Liver (tissue), 9 donors: ENCODE results near the gene P4HB. TPM values are rescaled to one million over a fixed set of nuclear protein-coding genes. Genes with fewer than 3 reads are reported as not detected.

ENCODE experiments used
- DNase-seq: peaks from one replicate; pipeline ENCODE4 v3.0.0-alpha.2; 2017; ENCODE audit warnings: low spot score
- H3K27ac ChIP-seq, 2 donors: one replicate each; pipeline ENCODE4 v1.7.0; 2013; ENCODE audit warnings: inconsistent platforms in 2 of 2, low read length in 2 of 2, control low read depth in 1 of 2, low read depth in 1 of 2, mild to moderate bottlenecking in 1 of 2
- H3K27me3 ChIP-seq, 4 donors: one replicate each; pipeline versions ENCODE4 v1.6.1 to v1.7.0; 2013; ENCODE audit warnings: low read length in 3 of 4, inconsistent platforms in 1 of 4, mild to moderate bottlenecking in 1 of 4, moderate library complexity in 1 of 4; ENCODE audit not compliant: control insufficient read depth in 4 of 4, insufficient read depth in 4 of 4
- H3K36me3 ChIP-seq, 4 donors: one replicate each; pipeline versions ENCODE4 v1.6.1 to v1.7.0; 2013; ENCODE audit warnings: low read length in 3 of 4, mild to moderate bottlenecking in 3 of 4, low read depth in 1 of 4, moderate library complexity in 1 of 4; ENCODE audit not compliant: control insufficient read depth in 4 of 4, insufficient read depth in 3 of 4
- H3K4me1 ChIP-seq, 4 donors: one replicate each; pipeline versions ENCODE4 v1.6.1 to v1.7.0; 2013; ENCODE audit warnings: low read length in 3 of 4, mild to moderate bottlenecking in 3 of 4, moderate library complexity in 1 of 4; ENCODE audit not compliant: control insufficient read depth in 4 of 4, insufficient read depth in 4 of 4
- H3K4me3 ChIP-seq, 3 donors: one replicate each; pipeline versions ENCODE4 v1.6.1 to v1.7.0; 2013; ENCODE audit warnings: low read length in 3 of 3, control low read depth in 1 of 3, low read depth in 1 of 3, mild to moderate bottlenecking in 1 of 3
- H3K9ac ChIP-seq, 2 donors: one replicate each; pipeline ENCODE4 v1.7.0; 2013; ENCODE audit warnings: low read length in 2 of 2, mild to moderate bottlenecking in 2 of 2, moderate library complexity in 2 of 2, control low read depth in 1 of 2, low read depth in 1 of 2
- H3K9me3 ChIP-seq, 4 donors: one replicate each; pipeline versions ENCODE4 v1.6.1 to v1.7.0; 2013; ENCODE audit warnings: low read length in 3 of 4; ENCODE audit not compliant: control insufficient read depth in 4 of 4
- EGR1 ChIP-seq, 2 donors: IDR thresholded peaks; 2 replicates each; pipeline ENCODE4 v1.6.1; 2016 to 2018; ENCODE audit warnings: antibody characterized with exemption in 2 of 2, low read depth in 2 of 2
- FOXA1 ChIP-seq: IDR thresholded peaks from 2 replicates; pipeline ENCODE4 v1.6.1; 2016; ENCODE audit warnings: antibody characterized with exemption
- FOXA2 ChIP-seq: IDR thresholded peaks from 2 replicates; pipeline ENCODE4 v1.6.1; 2016; ENCODE audit warnings: antibody characterized with exemption
- GABPA ChIP-seq, 2 donors: IDR thresholded peaks in 1 of 2; conservative IDR thresholded peaks in 1 of 2; 2 replicates each; pipeline ENCODE4 v1.6.1; 2016; ENCODE audit warnings: antibody characterized with exemption in 2 of 2, mild to moderate bottlenecking in 1 of 2, moderate library complexity in 1 of 2
- HNF4A ChIP-seq, 2 donors: conservative IDR thresholded peaks; 2 replicates each; pipeline ENCODE4 v1.6.1; 2016; ENCODE audit warnings: antibody characterized with exemption in 2 of 2, mild to moderate bottlenecking in 2 of 2
- HNF4G ChIP-seq: IDR thresholded peaks from 2 replicates; pipeline ENCODE4 v1.6.1; 2016; ENCODE audit warnings: antibody characterized with exemption
- JUND ChIP-seq, 2 donors: IDR thresholded peaks; 2 replicates each; pipeline ENCODE4 v1.6.1; 2016; ENCODE audit warnings: antibody characterized with exemption in 2 of 2
- NR2F2 ChIP-seq: IDR thresholded peaks from 2 replicates; pipeline ENCODE4 v1.6.1; 2016; ENCODE audit warnings: antibody characterized with exemption
- RAD21 ChIP-seq, 2 donors: IDR thresholded peaks; 2 replicates each; pipeline ENCODE4 v1.6.1; 2016; ENCODE audit warnings: antibody characterized with exemption in 2 of 2, mild to moderate bottlenecking in 2 of 2
- SP1 ChIP-seq: IDR thresholded peaks from 2 replicates; pipeline ENCODE4 v1.6.1; 2018; ENCODE audit warnings: antibody characterized with exemption, mild to moderate bottlenecking
- TAF1 ChIP-seq: conservative IDR thresholded peaks from 2 replicates; pipeline ENCODE4 v1.6.1; 2016; ENCODE audit warnings: antibody characterized with exemption, mild to moderate bottlenecking
- YY1 ChIP-seq: IDR thresholded peaks from 2 replicates; pipeline ENCODE4 v1.6.1; 2016; ENCODE audit warnings: antibody characterized with exemption, mild to moderate bottlenecking
- WGBS: extraction: QIAGEN DNeasy Blood & Tissue Kit; methylation state at CpG from one replicate; pipeline ENCODE4 v1.1.7; 2013; 5-methylcytosine and 5-hydroxymethylcytosine counted together
- polyA plus RNA-seq, 2 donors: library from polyadenylated mRNA; stranded (reverse) in 1 of 2; unstranded in 1 of 2; fragments of 200-250 nt in 1 of 2; fragments of >200 nt in 1 of 2; fragmentation: Nextera tagmentation in 1 of 2; extraction: Ambion mirVana in 1 of 2; gene quantifications; one replicate each; pipeline versions ENCODE4 v1.2.1 to v1.2.3, GENCODE V29; 2013 to 2015
- total RNA-seq, 2 donors: library from RNA; depleted of rRNA; stranded (reverse); fragments of >200 nt; gene quantifications; one replicate each; pipeline ENCODE4 v1.2.3, GENCODE V29; 2014
- TF ChIP-seq, protein P1 (sequence below): fragments of 150-350 bp; IDR thresholded peaks from 2 replicates; pipeline ENCODE4 v1.5.1; 2017; ENCODE audit warnings: improper control_type of control experiment, low read depth, low read length; ENCODE audit not compliant: missing input control
- TF ChIP-seq, protein P2 (sequence below): IDR thresholded peaks from 2 replicates; pipeline ENCODE4 v1.6.1; 2016; ENCODE audit warnings: antibody characterized with exemption
- TF ChIP-seq, protein P3 (sequence below): IDR thresholded peaks from 2 replicates; pipeline ENCODE4 v1.6.1; 2016; ENCODE audit warnings: antibody characterized with exemption
- TF ChIP-seq, protein P4 (sequence below): IDR thresholded peaks from 2 replicates; pipeline ENCODE4 v1.6.1; 2016; ENCODE audit warnings: antibody characterized with exemption
- TF ChIP-seq, protein P5 (sequence below): IDR thresholded peaks from 2 replicates; pipeline ENCODE4 v1.6.1; 2016; ENCODE audit warnings: antibody characterized with exemption, mild to moderate bottlenecking
- donor health status: healthy.
- donor health status: healthy.
- donor health status: healthy.
- donor health status: healthy.
- donor health status: healthy.

Gene P4HB
- total and polyA plus RNA-seq, 4 donors = 1,000 to 3,361 (median 1,576) TPM

DNA sequence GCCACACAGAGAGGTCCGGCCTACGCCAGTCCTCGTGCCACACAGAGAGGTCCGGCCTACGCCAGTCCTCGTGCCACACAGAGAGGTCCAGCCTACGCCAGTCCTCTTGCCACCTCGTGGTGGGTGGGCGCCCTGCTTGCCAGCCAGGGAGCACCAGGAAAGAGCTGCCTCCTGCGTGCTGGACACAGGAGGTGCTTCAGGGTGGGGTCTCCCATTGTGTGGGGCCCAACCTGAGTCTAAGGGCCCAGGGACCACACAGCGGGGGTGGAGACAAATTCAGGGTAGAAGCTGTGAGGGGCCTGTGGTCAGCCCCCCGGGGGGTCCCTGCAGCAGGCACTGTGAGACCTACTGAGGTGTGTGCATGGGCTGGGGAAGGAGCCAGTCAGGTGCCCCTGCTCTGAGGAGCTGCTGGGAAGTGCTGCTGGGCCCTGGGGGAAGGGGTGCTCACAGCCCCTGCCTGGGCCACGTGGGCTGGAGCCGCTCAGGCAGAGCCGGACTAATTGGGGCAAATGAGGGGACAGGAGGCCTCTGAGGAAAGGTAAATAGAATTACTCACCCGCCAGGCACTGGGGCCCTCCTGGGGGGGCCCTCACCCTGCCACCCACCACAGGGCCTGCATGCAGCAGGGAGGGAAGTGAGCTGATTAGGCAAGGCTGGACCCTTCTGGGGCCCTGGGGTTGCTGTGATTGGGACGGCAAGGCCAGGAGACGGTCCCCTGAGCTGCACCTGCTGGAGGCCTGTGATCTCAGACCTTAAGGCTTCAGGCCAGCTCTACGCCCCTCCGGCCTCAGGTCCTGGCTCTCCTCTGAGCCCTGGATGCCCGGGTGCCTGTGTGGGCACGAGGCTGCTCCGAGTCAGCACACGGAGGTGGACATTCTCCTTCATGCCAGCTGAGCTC, 45.3 kb downstream of the P4HB start:
- peaks cover 0 to under 1% (median 0%) of the 10 kb centered on the region in 4 donors for H3K4me1 ChIP-seq
- no peaks in the 10 kb centered on the region for H3K9me3 ChIP-seq
- H3K27ac ChIP-seq = peak overlapping the region; percentile 35 to 41
- no peak overlapping the region for H3K4me3 ChIP-seq
- no peak overlapping the region for H3K9ac ChIP-seq
- H3K36me3 ChIP-seq = peaks cover 0 to 15% (median 4%) of the 10 kb centered on the region in 4 donors
- no peak for DNase-seq
- no peaks in the 10 kb centered on the region for H3K27me3 ChIP-seq
- WGBS = 69% methylated on average over 23 of the region's 24 CpGs
- TF ChIP-seq HNF4A (conservative IDR thresholded peaks at IDR 0.05) (no peak), FOXA2 (no peak), YY1 (no peak), EGR1 (IDR thresholded peaks at IDR 0.05; ENCODE audit: low read depth in 2 of 2) (no peak), JUND (IDR thresholded peaks at IDR 0.05) (no peak), SP1 (no peak)
- TF ChIP-seq, protein P1, sequence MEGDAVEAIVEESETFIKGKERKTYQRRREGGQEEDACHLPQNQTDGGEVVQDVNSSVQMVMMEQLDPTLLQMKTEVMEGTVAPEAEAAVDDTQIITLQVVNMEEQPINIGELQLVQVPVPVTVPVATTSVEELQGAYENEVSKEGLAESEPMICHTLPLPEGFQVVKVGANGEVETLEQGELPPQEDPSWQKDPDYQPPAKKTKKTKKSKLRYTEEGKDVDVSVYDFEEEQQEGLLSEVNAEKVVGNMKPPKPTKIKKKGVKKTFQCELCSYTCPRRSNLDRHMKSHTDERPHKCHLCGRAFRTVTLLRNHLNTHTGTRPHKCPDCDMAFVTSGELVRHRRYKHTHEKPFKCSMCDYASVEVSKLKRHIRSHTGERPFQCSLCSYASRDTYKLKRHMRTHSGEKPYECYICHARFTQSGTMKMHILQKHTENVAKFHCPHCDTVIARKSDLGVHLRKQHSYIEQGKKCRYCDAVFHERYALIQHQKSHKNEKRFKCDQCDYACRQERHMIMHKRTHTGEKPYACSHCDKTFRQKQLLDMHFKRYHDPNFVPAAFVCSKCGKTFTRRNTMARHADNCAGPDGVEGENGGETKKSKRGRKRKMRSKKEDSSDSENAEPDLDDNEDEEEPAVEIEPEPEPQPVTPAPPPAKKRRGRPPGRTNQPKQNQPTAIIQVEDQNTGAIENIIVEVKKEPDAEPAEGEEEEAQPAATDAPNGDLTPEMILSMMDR = no peak
- TF ChIP-seq, protein P2, sequence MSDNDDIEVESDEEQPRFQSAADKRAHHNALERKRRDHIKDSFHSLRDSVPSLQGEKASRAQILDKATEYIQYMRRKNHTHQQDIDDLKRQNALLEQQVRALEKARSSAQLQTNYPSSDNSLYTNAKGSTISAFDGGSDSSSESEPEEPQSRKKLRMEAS = no peak

DNA sequence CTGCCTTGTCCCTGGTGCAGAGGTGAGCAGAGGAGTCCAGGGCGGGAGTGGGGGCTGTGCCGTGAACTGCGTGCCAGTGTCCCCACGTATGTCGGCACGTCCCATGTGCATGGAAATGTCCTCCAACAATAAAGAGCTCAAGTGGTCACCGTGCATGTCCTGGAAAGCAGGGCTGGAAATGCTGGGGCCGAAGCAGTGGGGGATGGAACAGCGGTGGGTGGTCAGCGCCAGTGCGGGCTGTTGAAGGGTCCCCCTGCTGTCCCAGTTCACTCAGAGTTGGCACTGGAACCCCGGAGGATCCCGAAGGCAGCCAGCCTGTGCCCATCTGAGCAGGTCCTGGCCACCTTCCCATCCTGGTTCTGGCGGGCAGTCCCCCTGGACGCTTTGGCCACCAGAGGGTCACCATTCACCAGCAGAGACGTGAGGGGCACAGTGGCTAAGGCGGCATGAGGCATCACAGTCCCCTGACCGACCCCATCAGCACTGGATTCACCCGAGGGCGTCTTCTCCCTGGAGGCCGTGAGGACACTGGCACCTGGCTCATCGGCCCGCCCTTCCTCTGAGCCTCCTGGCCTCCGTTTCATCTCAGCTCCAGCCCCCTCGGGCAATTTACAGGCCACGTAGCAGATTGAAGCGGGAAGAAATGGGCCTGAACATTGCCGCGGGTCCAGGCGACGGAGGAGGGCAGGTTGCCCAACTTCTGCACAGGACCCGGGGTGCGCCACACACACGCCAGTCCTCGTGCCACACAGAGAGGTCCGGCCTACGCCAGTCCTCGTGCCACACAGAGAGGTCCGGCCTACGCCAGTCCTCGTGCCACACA, 46.3 kb downstream of the P4HB start:
- no peaks in the 10 kb centered on the region for H3K9me3 ChIP-seq
- TF ChIP-seq NR2F2 = no peak
- TF ChIP-seq FOXA1 = no peak
- no peak for TF ChIP-seq GABPA (IDR thresholded peaks at IDR 0.05 in 1 of 2, conservative IDR thresholded peaks at IDR 0.05 in 1 of 2)
- TF ChIP-seq, protein P2 = no peak
- no peak for TF ChIP-seq JUND (IDR thresholded peaks at IDR 0.05)
- TF ChIP-seq, protein P1 = no peak
- no peak for TF ChIP-seq YY1
- TF ChIP-seq EGR1 (IDR thresholded peaks at IDR 0.05; ENCODE audit: low read depth in 2 of 2) = no peak
- TF ChIP-seq, protein P3, sequence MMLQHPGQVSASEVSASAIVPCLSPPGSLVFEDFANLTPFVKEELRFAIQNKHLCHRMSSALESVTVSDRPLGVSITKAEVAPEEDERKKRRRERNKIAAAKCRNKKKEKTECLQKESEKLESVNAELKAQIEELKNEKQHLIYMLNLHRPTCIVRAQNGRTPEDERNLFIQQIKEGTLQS = no peak
- TF ChIP-seq, protein P4, sequence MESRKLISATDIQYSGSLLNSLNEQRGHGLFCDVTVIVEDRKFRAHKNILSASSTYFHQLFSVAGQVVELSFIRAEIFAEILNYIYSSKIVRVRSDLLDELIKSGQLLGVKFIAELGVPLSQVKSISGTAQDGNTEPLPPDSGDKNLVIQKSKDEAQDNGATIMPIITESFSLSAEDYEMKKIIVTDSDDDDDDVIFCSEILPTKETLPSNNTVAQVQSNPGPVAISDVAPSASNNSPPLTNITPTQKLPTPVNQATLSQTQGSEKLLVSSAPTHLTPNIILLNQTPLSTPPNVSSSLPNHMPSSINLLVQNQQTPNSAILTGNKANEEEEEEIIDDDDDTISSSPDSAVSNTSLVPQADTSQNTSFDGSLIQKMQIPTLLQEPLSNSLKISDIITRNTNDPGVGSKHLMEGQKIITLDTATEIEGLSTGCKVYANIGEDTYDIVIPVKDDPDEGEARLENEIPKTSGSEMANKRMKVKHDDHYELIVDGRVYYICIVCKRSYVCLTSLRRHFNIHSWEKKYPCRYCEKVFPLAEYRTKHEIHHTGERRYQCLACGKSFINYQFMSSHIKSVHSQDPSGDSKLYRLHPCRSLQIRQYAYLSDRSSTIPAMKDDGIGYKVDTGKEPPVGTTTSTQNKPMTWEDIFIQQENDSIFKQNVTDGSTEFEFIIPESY = no peak
- no peak for TF ChIP-seq HNF4G
- TF ChIP-seq RAD21 (IDR thresholded peaks at IDR 0.05) = no peak
- TF ChIP-seq TAF1 = no peak
- TF ChIP-seq, protein P5, sequence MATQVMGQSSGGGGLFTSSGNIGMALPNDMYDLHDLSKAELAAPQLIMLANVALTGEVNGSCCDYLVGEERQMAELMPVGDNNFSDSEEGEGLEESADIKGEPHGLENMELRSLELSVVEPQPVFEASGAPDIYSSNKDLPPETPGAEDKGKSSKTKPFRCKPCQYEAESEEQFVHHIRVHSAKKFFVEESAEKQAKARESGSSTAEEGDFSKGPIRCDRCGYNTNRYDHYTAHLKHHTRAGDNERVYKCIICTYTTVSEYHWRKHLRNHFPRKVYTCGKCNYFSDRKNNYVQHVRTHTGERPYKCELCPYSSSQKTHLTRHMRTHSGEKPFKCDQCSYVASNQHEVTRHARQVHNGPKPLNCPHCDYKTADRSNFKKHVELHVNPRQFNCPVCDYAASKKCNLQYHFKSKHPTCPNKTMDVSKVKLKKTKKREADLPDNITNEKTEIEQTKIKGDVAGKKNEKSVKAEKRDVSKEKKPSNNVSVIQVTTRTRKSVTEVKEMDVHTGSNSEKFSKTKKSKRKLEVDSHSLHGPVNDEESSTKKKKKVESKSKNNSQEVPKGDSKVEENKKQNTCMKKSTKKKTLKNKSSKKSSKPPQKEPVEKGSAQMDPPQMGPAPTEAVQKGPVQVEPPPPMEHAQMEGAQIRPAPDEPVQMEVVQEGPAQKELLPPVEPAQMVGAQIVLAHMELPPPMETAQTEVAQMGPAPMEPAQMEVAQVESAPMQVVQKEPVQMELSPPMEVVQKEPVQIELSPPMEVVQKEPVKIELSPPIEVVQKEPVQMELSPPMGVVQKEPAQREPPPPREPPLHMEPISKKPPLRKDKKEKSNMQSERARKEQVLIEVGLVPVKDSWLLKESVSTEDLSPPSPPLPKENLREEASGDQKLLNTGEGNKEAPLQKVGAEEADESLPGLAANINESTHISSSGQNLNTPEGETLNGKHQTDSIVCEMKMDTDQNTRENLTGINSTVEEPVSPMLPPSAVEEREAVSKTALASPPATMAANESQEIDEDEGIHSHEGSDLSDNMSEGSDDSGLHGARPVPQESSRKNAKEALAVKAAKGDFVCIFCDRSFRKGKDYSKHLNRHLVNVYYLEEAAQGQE = no peak
- no peak for TF ChIP-seq HNF4A (conservative IDR thresholded peaks at IDR 0.05)
- no peak overlapping the region for H3K27ac ChIP-seq
- 91% methylated on average over 41 of the region's 41 CpGs for WGBS
- no peak overlapping the region for H3K9ac ChIP-seq
- H3K36me3 ChIP-seq = peaks cover 4 to 20% (median 4%) of the 10 kb centered on the region in 4 donors
- no peak for DNase-seq
- peaks cover 0 to 5% (median 0%) of the 10 kb centered on the region in 4 donors for H3K4me1 ChIP-seq
- no peaks in the 10 kb centered on the region for H3K27me3 ChIP-seq
- no peak overlapping the region for H3K4me3 ChIP-seq
